GM23338 (cell line): ENCODE data around the gene RCBTB1. TPM values are rescaled to one million over a fixed set of nuclear protein-coding genes. Genes with fewer than 3 reads are reported as not detected.

ENCODE experiments used
- ATAC-seq: fragments of 200-7000 bp; cut with Tn5 transposase; 3 replicates; pipeline ENCODE4 v1.9.1; 2020
- DNase-seq: peaks from one replicate; pipeline ENCODE4 v3.0.0-alpha.2; 2015; ENCODE audit warnings: low spot score
- H2AFZ ChIP-seq: fragments of 200-600 bp; sonication (generic); 2 replicates; pipeline ENCODE4 v1.8.0; 2016; ENCODE audit warnings: antibody characterized with exemption, mild to moderate bottlenecking, moderate library complexity
- H3F3A ChIP-seq: fragments of 200-600 bp; sonication (generic); replicated peaks from 2 replicates; pipeline ENCODE4 v1.8.0; 2017; ENCODE audit warnings: antibody characterized with exemption, mixed run types, low read depth
- H3K27ac ChIP-seq: fragments of 200-600 bp; sonication (generic); 2 replicates; pipeline ENCODE4 v1.6.1; 2016; ENCODE audit warnings: low read depth
- H3K27me3 ChIP-seq: fragments of 200-600 bp; sonication (generic); 2 replicates; pipeline ENCODE4 v1.8.0; 2016; ENCODE audit warnings: mild to moderate bottlenecking, mixed run types, moderate library complexity; ENCODE audit not compliant: insufficient read depth
- H3K36me3 ChIP-seq: fragments of 200-600 bp; sonication (generic); 2 replicates; pipeline ENCODE4 v1.8.0; 2016; ENCODE audit warnings: mild to moderate bottlenecking; ENCODE audit not compliant: insufficient read depth
- H3K4me1 ChIP-seq: fragments of 200-600 bp; sonication (generic); 2 replicates; pipeline ENCODE4 v1.8.0; 2016; ENCODE audit warnings: mild to moderate bottlenecking, moderate library complexity; ENCODE audit not compliant: insufficient read depth
- H3K4me2 ChIP-seq: fragments of 200-600 bp; sonication (generic); 2 replicates; pipeline ENCODE4 v1.7.1; 2017; ENCODE audit warnings: mixed run types
- H3K4me3 ChIP-seq: fragments of 200-600 bp; sonication (generic); 2 replicates; pipeline ENCODE4 v1.6.1; 2016; ENCODE audit warnings: mixed run types
- H3K79me2 ChIP-seq: fragments of 200-600 bp; sonication (generic); replicated peaks from 2 replicates; pipeline ENCODE4 v1.8.0; 2017; ENCODE audit warnings: mild to moderate bottlenecking; ENCODE audit not compliant: insufficient read depth
- H3K9me2 ChIP-seq: fragments of 200-600 bp; sonication (generic); 2 replicates; pipeline ENCODE4 v1.8.0; 2017; ENCODE audit not compliant: insufficient read depth
- H4K20me1 ChIP-seq: fragments of 200-600 bp; sonication (generic); replicated peaks from 2 replicates; pipeline ENCODE4 v1.8.0; 2017; ENCODE audit warnings: mild to moderate bottlenecking; ENCODE audit not compliant: insufficient read depth
- H3K27ac Mint-ChIP-seq: 2 replicates; pipeline ENCODE4 v1.8.0; 2020; ENCODE audit warnings: inconsistent platforms, mild to moderate bottlenecking, moderate library complexity, mixed read lengths
- H3K27me3 Mint-ChIP-seq: 3 replicates; pipeline ENCODE4 v1.8.0; 2022; ENCODE audit warnings: low read depth, mild to moderate bottlenecking, moderate library complexity, mixed read lengths, inconsistent platforms; ENCODE audit not compliant: insufficient read depth, poor library complexity
- H3K36me3 Mint-ChIP-seq: 3 replicates; pipeline ENCODE4 v1.8.0; 2021; ENCODE audit warnings: low read depth, mild to moderate bottlenecking, inconsistent platforms, moderate library complexity, mixed read lengths
- H3K4me1 Mint-ChIP-seq: 3 replicates; pipeline ENCODE4 v1.8.0; 2020; ENCODE audit warnings: mild to moderate bottlenecking, inconsistent platforms, mixed read lengths
- H3K4me3 Mint-ChIP-seq: 3 replicates; pipeline ENCODE4 v1.8.0; 2021; ENCODE audit warnings: moderate library complexity, mild to moderate bottlenecking, inconsistent platforms, mixed read lengths
- H3K9me3 Mint-ChIP-seq: 3 replicates; pipeline ENCODE4 v1.8.0; 2020; ENCODE audit warnings: moderate library complexity, mild to moderate bottlenecking, inconsistent platforms, mixed read lengths
- CREB1 ChIP-seq: fragments of 250-450 bp; sonication (Bioruptor Pico); IDR thresholded peaks from 2 replicates; pipeline ENCODE4 v1.5.0; 2020; ENCODE audit warnings: low read depth, mild to moderate bottlenecking, moderate library complexity
- EZH2 ChIP-seq: fragments of 200-600 bp; sonication (generic); IDR thresholded peaks from one replicate; pipeline ENCODE4 v1.8.0; 2017; ENCODE audit warnings: antibody characterized with exemption, mild to moderate bottlenecking, low read depth; ENCODE audit not compliant: unreplicated experiment
- EZH2phosphoT487 ChIP-seq: fragments of 200-600 bp; sonication (generic); IDR thresholded peaks from one replicate; pipeline ENCODE4 v1.8.1; 2018; ENCODE audit warnings: antibody characterized with exemption; ENCODE audit not compliant: unreplicated experiment
- JUNB ChIP-seq: IDR thresholded peaks from one replicate; pipeline ENCODE4 v1.6.1; 2016; ENCODE audit warnings: antibody characterized with exemption; ENCODE audit not compliant: unreplicated experiment
- NANOG ChIP-seq: IDR thresholded peaks from 2 replicates; pipeline ENCODE4 v1.6.1; 2016; ENCODE audit warnings: antibody characterized with exemption, borderline replicate concordance
- POLR2AphosphoS5 ChIP-seq: IDR thresholded peaks from 2 replicates; pipeline ENCODE4 v1.6.1; 2016; ENCODE audit warnings: antibody characterized with exemption, low read depth
- STAT1 ChIP-seq: IDR thresholded peaks from one replicate; pipeline ENCODE4 v1.6.1; 2016; ENCODE audit warnings: antibody characterized with exemption; ENCODE audit not compliant: unreplicated experiment
- ZNF114 ChIP-seq: fragments of 250-450 bp; sonication (Bioruptor Pico); IDR thresholded peaks from 2 replicates; pipeline ENCODE4 v1.5.0; 2020; ENCODE audit warnings: mild to moderate bottlenecking, moderate library complexity
- ZNF331 ChIP-seq: fragments of 250-450 bp; sonication (Bioruptor Pico); IDR thresholded peaks from 2 replicates; pipeline ENCODE4 v1.5.0; 2020; ENCODE audit warnings: low read depth, mild to moderate bottlenecking, moderate library complexity
- polyA plus RNA-seq: library from polyadenylated mRNA; unstranded; fragments of >200 nt; fragmentation: Nextera tagmentation; extraction: Ambion mirVana; gene quantifications from 2 replicates; pipeline ENCODE4 v1.2.1, GENCODE V29; 2016
- total RNA-seq: library from RNA; depleted of rRNA; stranded (reverse); fragments of >200 nt; shearing (Covaris generic); gene quantifications from 2 replicates; pipeline ENCODE4 v1.2.3, GENCODE V29; 2014
- TF ChIP-seq, protein P1 (sequence below): fragments of 250-450 bp; sonication (Bioruptor Pico); IDR thresholded peaks from 2 replicates; pipeline ENCODE4 v1.5.0; 2020; ENCODE audit warnings: mild to moderate bottlenecking, moderate library complexity
- TF ChIP-seq, protein P2 (sequence below): IDR thresholded peaks from one replicate; pipeline ENCODE4 v1.6.1; 2018; ENCODE audit warnings: antibody characterized with exemption; ENCODE audit not compliant: unreplicated experiment
- TF ChIP-seq, protein P3 (sequence below): IDR thresholded peaks from 2 replicates; pipeline ENCODE4 v1.6.1; 2016; ENCODE audit warnings: antibody characterized with exemption
- TF ChIP-seq, protein P4 (sequence below), 2 experiments: fragments of 200-600 bp in 1 of 2; sonication (generic) in 1 of 2; conservative IDR thresholded peaks; 2 replicates each; pipeline versions ENCODE4 v1.5.1 to v1.6.1; 2016 to 2017; ENCODE audit warnings: antibody characterized with exemption in 2 of 2, low read depth in 2 of 2, mild to moderate bottlenecking in 2 of 2, moderate library complexity in 1 of 2

The RCBTB1 gene
- total and polyA plus RNA-seq, 2 experiments from 2014 or later = 10.8 to 33.5 TPM

DNA sequence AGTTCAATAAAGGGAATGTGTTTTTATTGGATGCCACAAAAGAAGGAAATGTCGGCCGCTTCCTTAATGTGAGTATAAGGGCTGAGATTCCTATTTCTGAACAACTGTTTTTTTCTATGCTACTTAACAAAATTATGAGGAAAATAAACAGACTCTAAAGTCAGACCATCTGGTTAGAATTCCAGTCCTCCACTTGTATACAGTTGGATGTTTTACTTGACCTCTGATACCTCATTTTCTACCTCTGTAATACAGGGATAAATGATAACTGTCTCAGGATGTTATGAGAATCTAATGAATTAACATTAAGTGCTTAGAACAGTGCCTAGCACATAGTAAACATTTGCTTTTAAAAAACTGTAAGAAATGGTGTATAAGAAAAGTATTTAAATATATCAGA, 96.8 kb downstream of the RCBTB1 start:
- H3K4me2 ChIP-seq = no peak overlapping the region
- H3K4me1 Mint-ChIP-seq = no peaks in the 10 kb centered on the region
- H3K36me3 Mint-ChIP-seq = no peaks in the 10 kb centered on the region
- no peak overlapping the region for H3K27ac ChIP-seq
- no peaks in the 10 kb centered on the region for H3K27me3 ChIP-seq
- no peak overlapping the region for H3K27ac Mint-ChIP-seq
- ATAC-seq (no peak), DNase-seq (no peak)
- no peaks in the 10 kb centered on the region for H3K9me2 ChIP-seq
- no peaks in the 10 kb centered on the region for H3K9me3 Mint-ChIP-seq
- H3K27me3 Mint-ChIP-seq = no peaks in the 10 kb centered on the region
- H3K79me2 ChIP-seq = no peaks in the 10 kb centered on the region
- no peaks in the 10 kb centered on the region for H3F3A ChIP-seq
- H3K4me3 ChIP-seq = no peak overlapping the region
- no peaks in the 10 kb centered on the region for H3K4me1 ChIP-seq
- H3K4me3 Mint-ChIP-seq = no peak overlapping the region
- no peaks in the 10 kb centered on the region for H3K36me3 ChIP-seq
- H4K20me1 ChIP-seq = no peaks in the 10 kb centered on the region
- no peak overlapping the region for H2AFZ ChIP-seq
- TF ChIP-seq, protein P1, sequence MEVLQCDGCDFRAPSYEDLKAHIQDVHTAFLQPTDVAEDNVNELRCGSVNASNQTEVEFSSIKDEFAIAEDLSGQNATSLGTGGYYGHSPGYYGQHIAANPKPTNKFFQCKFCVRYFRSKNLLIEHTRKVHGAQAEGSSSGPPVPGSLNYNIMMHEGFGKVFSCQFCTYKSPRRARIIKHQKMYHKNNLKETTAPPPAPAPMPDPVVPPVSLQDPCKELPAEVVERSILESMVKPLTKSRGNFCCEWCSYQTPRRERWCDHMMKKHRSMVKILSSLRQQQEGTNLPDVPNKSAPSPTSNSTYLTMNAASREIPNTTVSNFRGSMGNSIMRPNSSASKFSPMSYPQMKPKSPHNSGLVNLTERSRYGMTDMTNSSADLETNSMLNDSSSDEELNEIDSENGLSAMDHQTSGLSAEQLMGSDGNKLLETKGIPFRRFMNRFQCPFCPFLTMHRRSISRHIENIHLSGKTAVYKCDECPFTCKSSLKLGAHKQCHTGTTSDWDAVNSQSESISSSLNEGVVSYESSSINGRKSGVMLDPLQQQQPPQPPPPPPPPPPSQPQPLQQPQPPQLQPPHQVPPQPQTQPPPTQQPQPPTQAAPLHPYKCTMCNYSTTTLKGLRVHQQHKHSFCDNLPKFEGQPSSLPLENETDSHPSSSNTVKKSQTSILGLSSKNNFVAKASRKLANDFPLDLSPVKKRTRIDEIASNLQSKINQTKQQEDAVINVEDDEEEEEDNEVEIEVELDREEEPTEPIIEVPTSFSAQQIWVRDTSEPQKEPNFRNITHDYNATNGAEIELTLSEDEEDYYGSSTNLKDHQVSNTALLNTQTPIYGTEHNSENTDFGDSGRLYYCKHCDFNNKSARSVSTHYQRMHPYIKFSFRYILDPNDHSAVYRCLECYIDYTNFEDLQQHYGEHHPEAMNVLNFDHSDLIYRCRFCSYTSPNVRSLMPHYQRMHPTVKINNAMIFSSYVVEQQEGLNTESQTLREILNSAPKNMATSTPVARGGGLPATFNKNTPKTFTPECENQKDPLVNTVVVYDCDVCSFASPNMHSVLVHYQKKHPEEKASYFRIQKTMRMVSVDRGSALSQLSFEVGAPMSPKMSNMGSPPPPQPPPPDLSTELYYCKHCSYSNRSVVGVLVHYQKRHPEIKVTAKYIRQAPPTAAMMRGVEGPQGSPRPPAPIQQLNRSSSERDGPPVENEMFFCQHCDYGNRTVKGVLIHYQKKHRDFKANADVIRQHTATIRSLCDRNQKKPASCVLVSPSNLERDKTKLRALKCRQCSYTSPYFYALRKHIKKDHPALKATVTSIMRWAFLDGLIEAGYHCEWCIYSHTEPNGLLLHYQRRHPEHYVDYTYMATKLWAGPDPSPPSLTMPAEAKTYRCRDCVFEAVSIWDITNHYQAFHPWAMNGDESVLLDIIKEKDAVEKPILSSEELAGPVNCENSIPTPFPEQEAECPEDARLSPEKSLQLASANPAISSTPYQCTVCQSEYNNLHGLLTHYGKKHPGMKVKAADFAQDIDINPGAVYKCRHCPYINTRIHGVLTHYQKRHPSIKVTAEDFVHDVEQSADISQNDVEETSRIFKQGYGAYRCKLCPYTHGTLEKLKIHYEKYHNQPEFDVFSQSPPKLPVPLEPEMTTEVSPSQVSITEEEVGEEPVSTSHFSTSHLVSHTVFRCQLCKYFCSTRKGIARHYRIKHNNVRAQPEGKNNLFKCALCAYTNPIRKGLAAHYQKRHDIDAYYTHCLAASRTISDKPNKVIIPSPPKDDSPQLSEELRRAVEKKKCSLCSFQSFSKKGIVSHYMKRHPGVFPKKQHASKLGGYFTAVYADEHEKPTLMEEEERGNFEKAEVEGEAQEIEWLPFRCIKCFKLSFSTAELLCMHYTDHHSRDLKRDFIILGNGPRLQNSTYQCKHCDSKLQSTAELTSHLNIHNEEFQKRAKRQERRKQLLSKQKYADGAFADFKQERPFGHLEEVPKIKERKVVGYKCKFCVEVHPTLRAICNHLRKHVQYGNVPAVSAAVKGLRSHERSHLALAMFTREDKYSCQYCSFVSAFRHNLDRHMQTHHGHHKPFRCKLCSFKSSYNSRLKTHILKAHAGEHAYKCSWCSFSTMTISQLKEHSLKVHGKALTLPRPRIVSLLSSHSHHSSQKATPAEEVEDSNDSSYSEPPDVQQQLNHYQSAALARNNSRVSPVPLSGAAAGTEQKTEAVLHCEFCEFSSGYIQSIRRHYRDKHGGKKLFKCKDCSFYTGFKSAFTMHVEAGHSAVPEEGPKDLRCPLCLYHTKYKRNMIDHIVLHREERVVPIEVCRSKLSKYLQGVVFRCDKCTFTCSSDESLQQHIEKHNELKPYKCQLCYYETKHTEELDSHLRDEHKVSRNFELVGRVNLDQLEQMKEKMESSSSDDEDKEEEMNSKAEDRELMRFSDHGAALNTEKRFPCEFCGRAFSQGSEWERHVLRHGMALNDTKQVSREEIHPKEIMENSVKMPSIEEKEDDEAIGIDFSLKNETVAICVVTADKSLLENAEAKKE (CRISPR knock-in tag) = no peak
- TF ChIP-seq CREB1 (CRISPR knock-in tag) = no peak
- TF ChIP-seq EZH2 = no peak
- TF ChIP-seq ZNF114 (CRISPR knock-in tag) = no peak
- TF ChIP-seq NANOG = no peak
- TF ChIP-seq, protein P2, sequence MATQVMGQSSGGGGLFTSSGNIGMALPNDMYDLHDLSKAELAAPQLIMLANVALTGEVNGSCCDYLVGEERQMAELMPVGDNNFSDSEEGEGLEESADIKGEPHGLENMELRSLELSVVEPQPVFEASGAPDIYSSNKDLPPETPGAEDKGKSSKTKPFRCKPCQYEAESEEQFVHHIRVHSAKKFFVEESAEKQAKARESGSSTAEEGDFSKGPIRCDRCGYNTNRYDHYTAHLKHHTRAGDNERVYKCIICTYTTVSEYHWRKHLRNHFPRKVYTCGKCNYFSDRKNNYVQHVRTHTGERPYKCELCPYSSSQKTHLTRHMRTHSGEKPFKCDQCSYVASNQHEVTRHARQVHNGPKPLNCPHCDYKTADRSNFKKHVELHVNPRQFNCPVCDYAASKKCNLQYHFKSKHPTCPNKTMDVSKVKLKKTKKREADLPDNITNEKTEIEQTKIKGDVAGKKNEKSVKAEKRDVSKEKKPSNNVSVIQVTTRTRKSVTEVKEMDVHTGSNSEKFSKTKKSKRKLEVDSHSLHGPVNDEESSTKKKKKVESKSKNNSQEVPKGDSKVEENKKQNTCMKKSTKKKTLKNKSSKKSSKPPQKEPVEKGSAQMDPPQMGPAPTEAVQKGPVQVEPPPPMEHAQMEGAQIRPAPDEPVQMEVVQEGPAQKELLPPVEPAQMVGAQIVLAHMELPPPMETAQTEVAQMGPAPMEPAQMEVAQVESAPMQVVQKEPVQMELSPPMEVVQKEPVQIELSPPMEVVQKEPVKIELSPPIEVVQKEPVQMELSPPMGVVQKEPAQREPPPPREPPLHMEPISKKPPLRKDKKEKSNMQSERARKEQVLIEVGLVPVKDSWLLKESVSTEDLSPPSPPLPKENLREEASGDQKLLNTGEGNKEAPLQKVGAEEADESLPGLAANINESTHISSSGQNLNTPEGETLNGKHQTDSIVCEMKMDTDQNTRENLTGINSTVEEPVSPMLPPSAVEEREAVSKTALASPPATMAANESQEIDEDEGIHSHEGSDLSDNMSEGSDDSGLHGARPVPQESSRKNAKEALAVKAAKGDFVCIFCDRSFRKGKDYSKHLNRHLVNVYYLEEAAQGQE = no peak
- TF ChIP-seq ZNF331 (CRISPR knock-in tag) = no peak
- TF ChIP-seq, protein P3, sequence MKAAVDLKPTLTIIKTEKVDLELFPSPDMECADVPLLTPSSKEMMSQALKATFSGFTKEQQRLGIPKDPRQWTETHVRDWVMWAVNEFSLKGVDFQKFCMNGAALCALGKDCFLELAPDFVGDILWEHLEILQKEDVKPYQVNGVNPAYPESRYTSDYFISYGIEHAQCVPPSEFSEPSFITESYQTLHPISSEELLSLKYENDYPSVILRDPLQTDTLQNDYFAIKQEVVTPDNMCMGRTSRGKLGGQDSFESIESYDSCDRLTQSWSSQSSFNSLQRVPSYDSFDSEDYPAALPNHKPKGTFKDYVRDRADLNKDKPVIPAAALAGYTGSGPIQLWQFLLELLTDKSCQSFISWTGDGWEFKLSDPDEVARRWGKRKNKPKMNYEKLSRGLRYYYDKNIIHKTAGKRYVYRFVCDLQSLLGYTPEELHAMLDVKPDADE = no peak
- TF ChIP-seq EZH2phosphoT487 = no peak
- no peak for TF ChIP-seq STAT1
- no peak for TF ChIP-seq POLR2AphosphoS5
- no peak for TF ChIP-seq JUNB
- TF ChIP-seq, protein P4, sequence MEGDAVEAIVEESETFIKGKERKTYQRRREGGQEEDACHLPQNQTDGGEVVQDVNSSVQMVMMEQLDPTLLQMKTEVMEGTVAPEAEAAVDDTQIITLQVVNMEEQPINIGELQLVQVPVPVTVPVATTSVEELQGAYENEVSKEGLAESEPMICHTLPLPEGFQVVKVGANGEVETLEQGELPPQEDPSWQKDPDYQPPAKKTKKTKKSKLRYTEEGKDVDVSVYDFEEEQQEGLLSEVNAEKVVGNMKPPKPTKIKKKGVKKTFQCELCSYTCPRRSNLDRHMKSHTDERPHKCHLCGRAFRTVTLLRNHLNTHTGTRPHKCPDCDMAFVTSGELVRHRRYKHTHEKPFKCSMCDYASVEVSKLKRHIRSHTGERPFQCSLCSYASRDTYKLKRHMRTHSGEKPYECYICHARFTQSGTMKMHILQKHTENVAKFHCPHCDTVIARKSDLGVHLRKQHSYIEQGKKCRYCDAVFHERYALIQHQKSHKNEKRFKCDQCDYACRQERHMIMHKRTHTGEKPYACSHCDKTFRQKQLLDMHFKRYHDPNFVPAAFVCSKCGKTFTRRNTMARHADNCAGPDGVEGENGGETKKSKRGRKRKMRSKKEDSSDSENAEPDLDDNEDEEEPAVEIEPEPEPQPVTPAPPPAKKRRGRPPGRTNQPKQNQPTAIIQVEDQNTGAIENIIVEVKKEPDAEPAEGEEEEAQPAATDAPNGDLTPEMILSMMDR (conservative IDR thresholded peaks at IDR 0.05; ENCODE audit: low read depth in 2 of 2) = no peak
